ENCODE data around the gene DDX11.

DDX11 gene

GRCh38 chr12:31118347-31119191, 44.9 kb downstream of the DDX11 start (continued):
- no peak for TF ChIP-seq ZNF704 (tag by site-specific recombination; IDR thresholded peaks at IDR 0.05)
- TF ChIP-seq ZNF629 (tag by site-specific recombination; IDR thresholded peaks at IDR 0.05) = no peak
- no peak for TF ChIP-seq ZNF148 (tag by site-specific recombination; IDR thresholded peaks at IDR 0.05; ENCODE audit: borderline replicate concordance)
- TF ChIP-seq ZSCAN30 (tag by site-specific recombination; IDR thresholded peaks at IDR 0.05) = 0 out of 2 replicates have a peak, but pooled peaks have one; percentile 19
- no peak for TF ChIP-seq ZNF311 (tag by site-specific recombination; IDR thresholded peaks at IDR 0.05; ENCODE audit: borderline replicate concordance)
- TF ChIP-seq ZNF521 (tag by site-specific recombination; IDR thresholded peaks at IDR 0.05) = no peak
- no peak for TF ChIP-seq ZSCAN16 (tag by site-specific recombination; IDR thresholded peaks at IDR 0.05)
- TF ChIP-seq ZNF580 (tag by site-specific recombination; IDR thresholded peaks at IDR 0.05) = no peak
- no peak for TF ChIP-seq ZNF223 (tag by site-specific recombination; IDR thresholded peaks at IDR 0.05)
- no peak for TF ChIP-seq REST (tag by site-specific recombination; IDR thresholded peaks at IDR 0.05)
- peak; percentile 58; the same call in 1 of the 2 replicates for TF ChIP-seq ZNF202 (tag by site-specific recombination; IDR thresholded peaks at IDR 0.05; ENCODE audit: borderline replicate concordance)
- TF ChIP-seq ZNF514 (tag by site-specific recombination; IDR thresholded peaks at IDR 0.05) = no peak
- TF ChIP-seq ZNF658 (tag by site-specific recombination; IDR thresholded peaks at IDR 0.05) = no peak
- TF ChIP-seq ZBTB49 (tag by site-specific recombination; IDR thresholded peaks at IDR 0.05; ENCODE audit: low read depth) = no peak
- no peak for TF ChIP-seq ZNF248 (tag by site-specific recombination; IDR thresholded peaks at IDR 0.05)
- TF ChIP-seq ZNF561 (tag by site-specific recombination; IDR thresholded peaks at IDR 0.05; ENCODE audit: borderline replicate concordance) = peak; percentile 65
- no peak for TF ChIP-seq GLI4 (tag by site-specific recombination; IDR thresholded peaks at IDR 0.05)
- peak; percentile 82 for TF ChIP-seq ZIC2 (tag by site-specific recombination; IDR thresholded peaks at IDR 0.05)
- no peak for TF ChIP-seq ZNF26 (tag by site-specific recombination; IDR thresholded peaks at IDR 0.05)
- peak; percentile 90 for TF ChIP-seq GLIS2 (tag by site-specific recombination; IDR thresholded peaks at IDR 0.05)
- TF ChIP-seq ZNF280D (tag by site-specific recombination; IDR thresholded peaks at IDR 0.05) = no peak
- TF ChIP-seq ZNF18 (tag by site-specific recombination; IDR thresholded peaks at IDR 0.05) = no peak

Measured in HEK293 (cell line).